Pancreas (tissue), 10 donors: ENCODE data around the gene SKOR1. TPM values are rescaled to one million over a fixed set of nuclear protein-coding genes. Genes with fewer than 3 reads are reported as not detected.

ENCODE experiments used
- ATAC-seq, 4 donors: fragments of 200-7000 bp; cut with Tn5 transposase; one replicate each; pipeline versions ENCODE4 v1.8.0 to v1.9.1; 2020; ENCODE audit warnings: mild to moderate bottlenecking in 4 of 4, moderate library complexity in 4 of 4
- DNase-seq, 6 donors: peaks; one replicate each; pipeline ENCODE4 v3.0.0-alpha.2; 2020
- FAIRE-seq: peaks from 2 replicates; lab custom pipeline; 2012; peaks lifted over from hg19 to GRCh38; lab: Jason Lieb, UNC
- H3K27ac ChIP-seq, 4 donors: fragments of 200-600 bp; sonication (generic); 1 replicate in 3 of 4; 2 replicates in 1 of 4; pipeline versions ENCODE4 v1.5.0 to v1.8.0; 2020
- H3K27me3 ChIP-seq, 4 donors: fragments of 200-600 bp; one replicate each; pipeline ENCODE4 v1.8.0; 2021
- H3K36me3 ChIP-seq, 3 donors: fragments of 200-600 bp; sonication (generic) in 1 of 3; one replicate each; pipeline versions ENCODE4 v1.5.0 to v1.8.0; 2020 to 2021
- H3K4me1 ChIP-seq, 3 donors: fragments of 200-600 bp; one replicate each; pipeline ENCODE4 v1.8.0; 2021
- H3K4me3 ChIP-seq, 4 donors: fragments of 200-600 bp; sonication (generic) in 2 of 4; one replicate each; pipeline versions ENCODE4 v1.5.0 to v1.8.0; 2020 to 2021
- H3K9me3 ChIP-seq, 4 donors: fragments of 200-600 bp; one replicate each; pipeline ENCODE4 v1.8.0; 2021
- WGBS, 2 donors: extraction: QIAGEN DNeasy Blood & Tissue Kit; methylation state at CpG; one replicate each; pipeline ENCODE4 v1.1.7; 2013; 5-methylcytosine and 5-hydroxymethylcytosine counted together
- intact Hi-C, 3 donors: fragments of 100-400 bp; cut with DNase I; formaldehyde crosslinking; loops; one replicate each; pipeline versions ENCODE4 v1.11.1 to v1.14.2; 2022
- polyA plus RNA-seq, 2 donors: library from polyadenylated mRNA; stranded (reverse); fragments of 200-250 nt; gene quantifications; one replicate each; pipeline ENCODE4 v1.2.3, GENCODE V29; 2013
- total RNA-seq, 6 donors: library from RNA; stranded (reverse); fragmentation: NEBNext Ultra II Directional in 4 of 6; extraction: Animal tissue kit (Norgen Biotek cat#: 25700) in 4 of 6; gene quantifications; one replicate each; pipeline versions ENCODE4 v1.2.1 to v1.2.4, GENCODE V29; 2021 to 2023
- TF ChIP-seq, protein P1 (sequence below), 4 donors: fragments of 200-600 bp; sonication (generic) in 3 of 4; IDR thresholded peaks; one replicate each; pipeline versions ENCODE4 v1.5.0 to v1.8.0; 2021; ENCODE audit warnings: antibody characterized with exemption in 4 of 4
- donor health status: healthy with polysubstance abuse.
- donor health status: DM: no; HTN: no; CAD: no; lungs with moderate emphysema.
- donor health status: DM: no; HTN: no; CAD: no.
- donor health status: control.
- donor health status: control.
- donor health status: Bipolar disorder and iron deficiency.
- donor health status: DM: yes; HTN: yes; CAD: no.
- donor health status: DM: no; HTN: no; CAD: no.
- donor health status: DM: no; HTN: no; CAD: no.
- donor health status: DM: yes; HTN: yes; CAD: no.

Gene SKOR1
- total and polyA plus RNA-seq, 8 donors, result 0.09 to 0.54 (median 0.36) TPM

DNA sequence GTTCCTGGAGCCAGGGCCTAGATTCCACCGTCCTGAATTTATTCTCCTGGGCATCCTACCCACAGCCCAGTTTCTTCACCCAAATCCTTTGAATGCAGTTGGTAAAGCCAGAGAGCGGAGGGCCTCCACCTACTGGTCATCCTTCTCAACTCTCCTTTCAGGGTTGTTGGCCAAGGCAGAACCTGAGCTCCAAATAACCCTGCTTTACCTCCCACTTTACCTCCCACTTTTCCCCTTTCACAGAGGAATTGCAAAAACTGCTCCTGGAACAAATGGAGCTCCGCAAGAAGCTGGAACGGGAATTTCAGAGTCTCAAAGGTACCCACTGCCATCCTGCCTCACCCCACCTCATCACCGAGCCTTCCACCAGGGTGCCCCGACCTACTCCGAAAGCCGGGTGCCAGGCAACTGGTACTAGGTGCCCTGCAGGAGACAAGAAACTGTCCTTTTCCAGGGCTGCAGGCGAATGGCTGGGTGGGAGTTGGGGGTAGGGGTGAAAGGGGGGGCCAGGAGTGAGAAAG is 6.8 kb downstream of the SKOR1 start:
- ATAC-seq, result no peak
- no peak for DNase-seq
- intact Hi-C loops, result loop anchor here in 2 of 3 donors (5.0 to 10.0 kb wide), 2 partner anchors 367 to 375 kb away; no protein-coding TSS in a partner anchor
- 51 to 53% methylated on average over 9 of the region's 9 CpGs for WGBS, 2 donors
- FAIRE-seq, result no peak
- no peak overlapping the region for H3K4me3 ChIP-seq
- peaks cover 0 to 8% (median 7%) of the 10 kb centered on the region in 3 donors for H3K4me1 ChIP-seq
- peaks cover 0 to 46% (median 8%) of the 10 kb centered on the region in 4 donors for H3K27me3 ChIP-seq
- no peaks in the 10 kb centered on the region for H3K9me3 ChIP-seq
- H3K36me3 ChIP-seq, result no peaks in the 10 kb centered on the region
- TF ChIP-seq, protein P1, sequence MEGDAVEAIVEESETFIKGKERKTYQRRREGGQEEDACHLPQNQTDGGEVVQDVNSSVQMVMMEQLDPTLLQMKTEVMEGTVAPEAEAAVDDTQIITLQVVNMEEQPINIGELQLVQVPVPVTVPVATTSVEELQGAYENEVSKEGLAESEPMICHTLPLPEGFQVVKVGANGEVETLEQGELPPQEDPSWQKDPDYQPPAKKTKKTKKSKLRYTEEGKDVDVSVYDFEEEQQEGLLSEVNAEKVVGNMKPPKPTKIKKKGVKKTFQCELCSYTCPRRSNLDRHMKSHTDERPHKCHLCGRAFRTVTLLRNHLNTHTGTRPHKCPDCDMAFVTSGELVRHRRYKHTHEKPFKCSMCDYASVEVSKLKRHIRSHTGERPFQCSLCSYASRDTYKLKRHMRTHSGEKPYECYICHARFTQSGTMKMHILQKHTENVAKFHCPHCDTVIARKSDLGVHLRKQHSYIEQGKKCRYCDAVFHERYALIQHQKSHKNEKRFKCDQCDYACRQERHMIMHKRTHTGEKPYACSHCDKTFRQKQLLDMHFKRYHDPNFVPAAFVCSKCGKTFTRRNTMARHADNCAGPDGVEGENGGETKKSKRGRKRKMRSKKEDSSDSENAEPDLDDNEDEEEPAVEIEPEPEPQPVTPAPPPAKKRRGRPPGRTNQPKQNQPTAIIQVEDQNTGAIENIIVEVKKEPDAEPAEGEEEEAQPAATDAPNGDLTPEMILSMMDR (IDR thresholded peaks at IDR 0.05), result no peak
- no peak overlapping the region for H3K27ac ChIP-seq

DNA sequence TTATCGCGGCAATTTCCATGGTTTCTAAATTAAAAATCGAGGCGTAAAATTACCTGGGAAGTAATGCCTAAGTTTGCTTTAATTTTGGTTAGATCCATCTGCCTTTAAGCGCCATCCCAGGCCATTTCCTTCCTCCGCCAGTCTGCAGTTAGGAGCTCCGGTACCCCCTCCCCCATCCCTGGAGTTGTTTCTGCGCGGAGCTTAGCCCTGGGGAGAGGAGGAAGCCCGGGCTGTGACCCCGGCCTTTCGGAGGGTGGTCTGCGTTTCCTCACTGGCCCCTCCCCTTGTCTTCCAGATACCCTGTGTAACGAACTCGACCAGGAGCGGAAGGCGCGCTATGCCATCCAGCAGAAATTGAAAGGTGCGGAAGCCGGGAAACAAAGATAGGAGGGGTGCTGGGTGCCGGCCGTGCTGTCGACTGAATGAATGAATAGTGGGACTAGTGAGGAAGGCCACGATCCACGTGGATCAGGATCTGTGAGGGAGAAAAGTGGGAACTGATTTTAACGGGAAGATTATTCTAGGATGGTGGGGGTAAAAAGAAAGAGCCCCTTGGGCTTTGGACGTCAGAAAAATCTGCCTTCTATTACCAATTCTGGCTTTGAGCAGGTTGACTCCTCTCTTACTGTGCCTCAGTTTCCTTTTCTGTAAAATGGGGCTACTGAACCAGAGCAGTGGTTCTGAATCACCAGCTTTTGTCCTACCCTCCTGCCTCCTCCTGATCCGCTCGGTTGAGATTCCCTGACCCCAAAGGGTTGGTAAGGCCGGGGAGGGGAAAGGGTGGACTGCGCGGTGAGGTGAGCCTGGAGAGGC is 7.8 kb downstream of the SKOR1 start:
- H3K27ac ChIP-seq, result no peak overlapping the region
- H3K36me3 ChIP-seq, result no peaks in the 10 kb centered on the region
- DNase-seq, result no peak
- peaks cover 0 to 8% (median 7%) of the 10 kb centered on the region in 3 donors for H3K4me1 ChIP-seq
- 17 to 21% methylated on average over 32 of the region's 32 CpGs for WGBS, 2 donors
- TF ChIP-seq, protein P1 (IDR thresholded peaks at IDR 0.05), result no peak
- intact Hi-C loops, result loop anchor here in 2 of 3 donors (5.0 to 10.0 kb wide), 2 partner anchors 368 to 376 kb away; no protein-coding TSS in a partner anchor
- peaks cover 0 to 36% (median 2%) of the 10 kb centered on the region in 4 donors for H3K27me3 ChIP-seq
- peak overlapping the region in 2 of 4 donors; percentile 21 to 43 for H3K4me3 ChIP-seq
- FAIRE-seq, result no peak
- ATAC-seq, result no peak
- no peaks in the 10 kb centered on the region for H3K9me3 ChIP-seq

DNA sequence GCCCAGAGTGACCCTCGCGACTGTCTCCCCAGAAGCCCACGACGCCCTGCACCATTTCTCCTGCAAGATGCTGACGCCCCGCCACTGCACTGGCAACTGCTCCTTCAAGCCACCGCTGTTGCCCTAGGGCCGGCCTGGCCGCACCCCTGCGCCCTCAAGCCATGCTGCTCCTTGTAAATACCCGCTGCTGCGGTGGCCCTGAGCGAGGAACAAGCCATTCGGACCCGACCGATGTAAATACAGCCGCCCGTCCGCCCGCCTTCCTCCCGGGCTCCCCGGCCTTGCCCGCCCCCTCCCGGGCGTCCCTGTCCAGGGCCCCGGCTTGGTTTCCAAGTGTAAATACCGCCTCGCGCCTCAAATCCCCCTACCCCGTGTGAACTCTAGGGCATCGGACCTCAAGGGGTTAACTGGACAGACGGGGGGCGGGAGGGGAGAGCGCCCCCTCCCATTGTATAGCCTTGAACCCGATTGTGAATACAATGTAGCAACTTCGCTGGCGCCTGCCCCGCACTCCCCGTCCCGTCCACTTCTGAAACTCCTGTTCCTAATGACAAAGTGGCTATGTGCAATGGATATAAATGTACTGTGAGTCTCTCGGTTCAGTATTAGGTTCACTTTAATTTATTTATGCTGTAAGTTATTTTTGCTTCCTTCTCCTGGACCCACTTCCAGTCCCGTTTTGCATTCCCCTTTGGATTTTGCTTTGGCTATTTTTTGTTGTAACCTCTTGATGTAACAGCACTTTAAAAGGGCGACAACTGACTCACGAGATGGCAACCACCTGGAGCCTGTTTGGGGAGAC is 8.6 kb downstream of the SKOR1 start:
- FAIRE-seq (no peak), DNase-seq (peak in 2 of 6 donors; percentile 78 to 82), ATAC-seq (peak; percentile 38 to 62 (median 56))
- H3K9me3 ChIP-seq, result no peaks in the 10 kb centered on the region
- H3K4me1 ChIP-seq, result peaks cover 0 to 11% (median 8%) of the 10 kb centered on the region in 3 donors
- WGBS, 2 donors, result 3 to 4% methylated on average over 44 of the region's 44 CpGs
- H3K36me3 ChIP-seq, result no peaks in the 10 kb centered on the region
- no peak overlapping the region for H3K27ac ChIP-seq
- intact Hi-C loops, result loop anchor here in 2 of 3 donors (5.0 to 10.0 kb wide), 2 partner anchors 369 to 377 kb away; no protein-coding TSS in a partner anchor
- TF ChIP-seq, protein P1 (IDR thresholded peaks at IDR 0.05), result peak in 2 of 4 donors; percentile 18 to 31
- H3K27me3 ChIP-seq, result peaks cover 0 to 28% (median 1%) of the 10 kb centered on the region in 4 donors
- peak overlapping the region in 2 of 4 donors; percentile 21 to 43 for H3K4me3 ChIP-seq

DNA sequence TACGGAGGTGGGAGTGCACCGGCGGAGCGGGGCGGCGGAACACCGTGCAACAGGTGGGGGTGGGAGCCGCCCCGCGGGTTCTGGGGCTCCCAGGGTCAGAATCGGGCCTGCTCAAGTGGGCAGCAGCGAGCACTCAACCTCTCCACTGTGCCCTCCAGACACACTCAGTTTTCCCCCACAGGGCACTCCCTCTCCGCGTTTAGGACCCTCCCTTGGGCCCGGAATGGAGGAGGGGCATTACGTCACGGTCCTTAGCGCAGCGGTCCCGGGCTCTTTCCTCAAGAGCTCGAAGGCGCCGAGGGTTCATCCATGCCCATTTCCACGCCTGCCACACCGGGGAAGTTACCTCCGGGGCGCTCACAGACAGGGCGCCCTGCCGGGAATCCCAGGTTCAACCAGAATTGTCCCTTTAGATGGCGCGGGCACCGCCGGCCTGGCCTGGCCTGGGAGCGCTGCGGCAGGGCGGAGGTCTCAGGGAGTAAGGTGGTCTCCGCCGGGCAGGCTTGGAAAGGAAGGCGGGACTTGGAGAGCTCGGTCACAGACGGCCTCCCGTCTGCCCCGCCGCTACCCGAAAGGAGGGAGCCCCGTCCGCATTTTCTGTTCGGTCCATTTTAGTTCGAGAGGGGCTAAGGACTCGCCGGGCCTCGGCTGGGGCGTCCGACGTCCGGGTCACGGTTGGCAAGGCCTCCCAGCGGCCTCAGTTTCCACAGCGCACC is 9.4 kb downstream of the SKOR1 start:
- DNase-seq, result peak in 1 of 6 donors; percentile 63
- Histone ChIP-seq H3K27me3 (peaks cover 0 to 26% (median 0%) of the 10 kb centered on the region in 4 donors), H3K36me3 (no peaks in the 10 kb centered on the region), H3K4me1 (peaks cover 0 to 15% (median 8%) of the 10 kb centered on the region in 3 donors), H3K9me3 (no peaks in the 10 kb centered on the region), H3K4me3 (peak overlapping the region in 2 of 4 donors; percentile 21 to 43), H3K27ac (no peak overlapping the region)
- no peak for FAIRE-seq
- intact Hi-C loops, result loop anchor here in 2 of 3 donors (5.0 to 10.0 kb wide), 3 partner anchors 370 to 887 kb away; no protein-coding TSS in a partner anchor
- TF ChIP-seq, protein P1 (IDR thresholded peaks at IDR 0.05), result no peak
- peak in 2 of 4 donors; percentile 2 to 3 for ATAC-seq
- WGBS, 2 donors, result 9 to 13% methylated on average over 59 of the region's 59 CpGs
